ENCODE data around the gene SDF4. TPM values are rescaled to one million over a fixed set of nuclear protein-coding genes. Genes with fewer than 3 reads are reported as not detected.

SDF4 gene
- polyA plus RNA-seq, 3 donors from 2014 or later: 157 to 240 (median 194) TPM

DNA sequence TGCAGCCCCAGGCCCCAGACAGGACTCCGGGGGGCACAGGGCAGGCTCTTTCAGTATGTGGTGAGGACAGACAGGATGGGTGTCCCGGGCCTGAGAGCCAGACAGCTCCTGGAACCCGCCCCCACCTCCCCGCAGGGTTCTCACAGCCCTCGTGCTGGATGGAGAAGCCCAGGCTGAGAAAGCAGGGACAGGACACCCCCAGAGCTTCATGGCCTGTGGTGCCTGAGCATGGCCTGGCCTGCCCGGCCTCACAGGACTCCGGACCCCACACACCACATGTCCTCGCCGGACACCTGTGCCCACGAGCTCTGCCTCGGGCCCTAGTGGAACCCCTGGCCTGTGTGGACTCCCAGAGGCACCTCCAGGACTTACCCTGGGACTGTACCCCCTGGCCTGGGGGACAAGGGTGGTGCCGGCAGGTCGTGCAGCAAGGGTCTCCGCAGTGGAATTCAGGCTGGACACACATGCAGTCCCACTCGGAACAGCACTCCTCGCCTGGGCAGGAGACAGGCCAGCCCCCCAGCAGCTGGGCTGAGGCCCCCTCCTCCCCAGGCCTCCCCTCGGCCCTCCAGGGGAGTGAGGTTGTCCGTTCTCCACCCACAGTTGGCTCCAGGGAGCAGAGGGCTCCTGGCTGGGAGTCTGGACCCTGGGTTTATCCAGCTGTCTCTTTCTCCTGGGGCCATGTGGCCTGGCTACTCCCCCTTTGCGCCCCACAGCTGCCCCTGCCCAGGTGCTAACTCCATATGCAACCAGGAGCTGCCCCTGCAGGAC lies 26.6 kb downstream of the SDF4 start:
- Mint-ChIP-seq H3K27me3 (ENCODE audit: low read depth in 3 of 3) (peaks cover 3 to 18% (median 14%) of the 10 kb centered on the region in 3 donors), H3K27ac (peak overlapping the region in 3 of 6 donors; percentile 40 to 67 (median 53)), H3K4me3 (peak overlapping the region; percentile 59 to 69 (median 65)), H3K4me1 (peaks cover 16 to 37% of the 10 kb centered on the region in 2 donors), H3K36me3 (no peaks in the 10 kb centered on the region), H3K9me3 (no peaks in the 10 kb centered on the region)
- no peak for DNase-seq

DNA sequence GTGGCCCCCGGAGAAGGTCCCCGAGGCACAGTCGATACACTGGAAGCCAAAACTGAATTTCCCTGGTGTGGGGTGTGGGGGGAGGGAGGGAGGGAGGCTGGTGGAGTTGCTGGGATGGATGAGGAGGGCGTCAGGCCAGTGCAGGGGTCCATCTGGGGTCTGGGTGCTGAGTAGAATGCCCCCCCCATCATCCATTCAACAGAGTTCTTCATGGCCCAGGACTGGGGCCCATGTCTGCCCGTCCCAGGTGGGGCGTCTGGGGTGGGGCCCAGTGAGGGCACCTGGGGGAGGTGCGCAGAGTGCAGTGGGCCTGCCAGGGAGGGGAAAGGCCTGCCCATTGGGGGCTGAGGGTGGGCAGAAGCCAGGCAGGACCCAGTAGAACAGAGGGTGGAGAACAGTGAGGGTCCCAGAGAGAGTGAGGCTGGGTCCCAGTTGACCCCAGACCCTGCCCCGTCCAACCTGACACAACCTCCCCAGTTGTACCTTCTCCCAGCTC lies 27.3 kb downstream of the SDF4 start:
- Mint-ChIP-seq H3K4me3 (peak overlapping the region in 3 of 5 donors; percentile 18 to 59 (median 33)), H3K4me1 (peaks cover 16 to 37% of the 10 kb centered on the region in 2 donors), H3K9me3 (no peaks in the 10 kb centered on the region), H3K27ac (peak overlapping the region in 3 of 6 donors; percentile 10 to 67 (median 62)), H3K36me3 (no peaks in the 10 kb centered on the region), H3K27me3 (ENCODE audit: low read depth in 3 of 3) (peaks cover 3 to 14% (median 14%) of the 10 kb centered on the region in 3 donors)
- DNase-seq: no peak

GRCh38 chr1:1203561-1204424 lies 28.0 kb downstream of the SDF4 start:
- peak overlapping the region in 2 of 6 donors; percentile 10 to 62 for H3K27ac Mint-ChIP-seq
- peaks cover under 1 to 14% (median 12%) of the 10 kb centered on the region in 3 donors for H3K27me3 Mint-ChIP-seq (ENCODE audit: low read depth in 3 of 3)
- peak overlapping the region in 1 of 5 donors; percentile 33 for H3K4me3 Mint-ChIP-seq
- H3K36me3 Mint-ChIP-seq: no peaks in the 10 kb centered on the region
- peaks cover 12 to 32% of the 10 kb centered on the region in 2 donors for H3K4me1 Mint-ChIP-seq
- H3K9me3 Mint-ChIP-seq: no peaks in the 10 kb centered on the region
- no peak for DNase-seq

GRCh38 chr1:1202831-1203560 lies 28.8 kb downstream of the SDF4 start:
- Mint-ChIP-seq H3K27me3 (ENCODE audit: low read depth in 3 of 3) (peaks cover 0 to 10% (median 5%) of the 10 kb centered on the region in 3 donors), H3K36me3 (no peaks in the 10 kb centered on the region), H3K9me3 (no peaks in the 10 kb centered on the region), H3K4me1 (peaks cover 4 to 26% of the 10 kb centered on the region in 2 donors), H3K4me3 (no peak overlapping the region), H3K27ac (peak overlapping the region in 2 of 6 donors; percentile 51 to 84)
- DNase-seq: no peak

DNA sequence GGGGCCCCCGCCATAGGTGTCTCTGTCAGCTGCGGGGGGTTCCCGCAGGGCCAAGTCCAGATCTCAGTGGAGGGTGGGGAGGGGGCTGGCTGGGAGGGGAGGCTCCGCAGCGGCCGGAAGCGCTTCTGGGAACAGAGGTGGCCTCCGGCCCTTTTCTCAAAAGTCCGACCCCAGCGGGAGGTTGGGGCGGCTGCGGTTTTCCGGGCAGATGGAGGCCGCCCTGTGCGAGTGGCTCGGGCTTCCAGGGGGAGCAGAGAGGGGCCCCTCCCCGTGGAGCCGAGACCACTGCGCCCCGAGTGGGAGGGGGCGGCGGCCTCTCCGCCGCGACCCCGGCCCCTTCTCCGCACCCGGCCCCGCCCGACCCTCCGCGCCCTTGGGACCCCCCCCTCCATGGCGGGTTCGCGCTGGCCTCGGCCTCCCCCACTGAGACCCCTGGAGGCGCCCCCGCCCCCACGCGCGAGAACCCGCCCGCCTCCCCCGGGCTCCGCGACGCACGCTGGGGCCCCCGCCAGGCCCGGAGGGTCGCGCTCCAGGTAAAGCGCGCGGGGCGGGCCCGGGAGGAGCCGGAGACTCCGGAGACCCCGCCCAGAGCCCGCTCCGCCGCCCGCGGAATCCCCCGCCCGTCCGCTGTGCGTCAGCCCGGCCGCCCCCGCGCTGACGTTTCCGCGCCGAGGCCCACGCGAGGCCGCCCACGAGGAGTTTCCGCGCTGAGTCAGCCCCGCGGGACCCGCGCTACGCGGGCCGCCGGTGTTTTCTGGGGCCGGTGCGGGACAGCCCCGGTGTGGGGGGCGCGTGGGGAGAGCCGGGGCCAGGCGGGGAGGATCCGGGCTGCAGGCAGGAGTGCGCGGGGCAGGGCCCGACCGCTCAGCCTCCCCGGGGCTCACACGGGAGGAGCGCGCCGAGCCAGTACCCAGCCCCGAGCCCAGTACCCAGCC lies 30.7 kb downstream of the SDF4 start:
- H3K4me3 Mint-ChIP-seq: peak overlapping the region; percentile 41 to 70 (median 61)
- H3K9me3 Mint-ChIP-seq: no peaks in the 10 kb centered on the region
- no peaks in the 10 kb centered on the region for H3K36me3 Mint-ChIP-seq
- H3K27ac Mint-ChIP-seq: peak overlapping the region; percentile 53 to 94 (median 80)
- H3K27me3 Mint-ChIP-seq (ENCODE audit: low read depth in 3 of 3): peaks cover 0 to 2% (median 1%) of the 10 kb centered on the region in 3 donors
- DNase-seq: peak; percentile 88 to 94 (median 89)
- H3K4me1 Mint-ChIP-seq: peaks cover 0 to 16% of the 10 kb centered on the region in 2 donors

- peak overlapping the region; percentile 51 to 70 (median 61) for H3K4me3 Mint-ChIP-seq
- no peaks in the 10 kb centered on the region for H3K36me3 Mint-ChIP-seq
- peaks cover 0 to 2% (median 0%) of the 10 kb centered on the region in 6 donors for H3K9me3 Mint-ChIP-seq
- peak overlapping the region; percentile 70 to 94 (median 88) for H3K27ac Mint-ChIP-seq
- peaks cover 0 to 12% of the 10 kb centered on the region in 2 donors for H3K4me1 Mint-ChIP-seq
- peaks cover 0 to 2% (median 2%) of the 10 kb centered on the region in 3 donors for H3K27me3 Mint-ChIP-seq (ENCODE audit: low read depth in 3 of 3)
- no peak for DNase-seq
Observed at GRCh38 chr1:1199961-1200875, 31.6 kb downstream of the SDF4 start.

DNA sequence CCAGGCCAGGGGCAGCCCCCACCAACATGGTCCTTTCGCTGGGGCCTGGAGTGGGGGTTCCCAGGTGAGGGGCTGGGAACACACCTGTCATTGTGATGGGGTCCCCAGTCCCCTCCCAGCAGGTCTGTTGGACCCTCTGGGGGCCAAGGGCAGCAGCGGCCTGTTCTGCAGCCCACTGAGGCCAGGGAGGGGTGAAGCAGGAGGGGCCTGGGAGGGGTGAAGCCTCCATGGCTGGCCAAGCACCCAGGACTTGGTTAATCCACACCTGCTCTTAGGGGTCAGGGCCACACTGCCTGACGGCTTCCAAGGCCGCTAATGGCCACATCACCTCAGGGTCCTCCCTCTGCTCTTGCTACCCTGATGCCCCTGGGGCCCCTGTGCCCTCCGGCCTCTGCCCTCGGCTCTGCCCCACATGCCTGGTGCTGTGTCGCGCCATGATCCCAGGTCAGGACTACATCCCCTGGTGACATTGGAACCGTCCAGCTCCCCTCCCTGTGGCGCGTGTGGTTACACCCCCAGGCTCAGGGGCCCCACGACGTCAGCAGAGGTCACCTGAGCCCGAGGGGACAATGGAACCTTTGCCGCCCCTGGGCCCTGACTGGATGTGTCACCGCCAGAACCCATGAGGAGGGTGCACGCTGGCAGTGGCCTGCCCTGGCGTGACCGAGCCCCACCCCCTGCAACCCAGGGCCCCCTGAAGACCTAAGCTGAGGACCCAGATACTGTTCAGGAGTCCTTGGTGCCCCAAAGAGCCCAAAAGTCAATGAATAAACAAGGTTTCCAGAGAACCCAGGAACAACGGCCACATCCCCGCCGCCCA lies 32.5 kb downstream of the SDF4 start:
- DNase-seq: no peak
- peaks cover 6 to 10% of the 10 kb centered on the region in 2 donors for H3K4me1 Mint-ChIP-seq

GRCh38 chr1:1198423-1199140 lies 33.2 kb downstream of the SDF4 start:
- Mint-ChIP-seq H3K27ac (no peak overlapping the region), H3K27me3 (ENCODE audit: low read depth in 3 of 3) (peaks cover 0 to 3% (median 2%) of the 10 kb centered on the region in 3 donors), H3K36me3 (no peaks in the 10 kb centered on the region), H3K9me3 (peaks cover 0 to 11% (median 0%) of the 10 kb centered on the region in 6 donors), H3K4me1 (peaks cover 10% of the 10 kb centered on the region in 2 donors), H3K4me3 (no peak overlapping the region)
- DNase-seq: no peak

More for the DNA sequence above, 32.5 kb downstream of the SDF4 start:
- Mint-ChIP-seq H3K27me3 (ENCODE audit: low read depth in 3 of 3) (peaks cover 0 to 3% (median 2%) of the 10 kb centered on the region in 3 donors), H3K36me3 (no peaks in the 10 kb centered on the region), H3K9me3 (peaks cover 0 to 11% (median 0%) of the 10 kb centered on the region in 6 donors), H3K27ac (peak overlapping the region; percentile 68 to 94 (median 88)), H3K4me3 (peak overlapping the region; percentile 33 to 61 (median 51))

- Mint-ChIP-seq H3K9me3 (peaks cover 0 to 11% (median 0%) of the 10 kb centered on the region in 6 donors), H3K4me3 (no peak overlapping the region), H3K27me3 (ENCODE audit: low read depth in 3 of 3) (peaks cover 0 to 3% (median 2%) of the 10 kb centered on the region in 3 donors), H3K36me3 (no peaks in the 10 kb centered on the region), H3K27ac (no peak overlapping the region), H3K4me1 (peaks cover 10% of the 10 kb centered on the region in 2 donors)
- DNase-seq: no peak
Observed at GRCh38 chr1:1197551-1198422, 34.0 kb downstream of the SDF4 start.

GRCh38 chr1:1197188-1197500 lies 34.7 kb downstream of the SDF4 start:
- Mint-ChIP-seq H3K27me3 (ENCODE audit: low read depth in 3 of 3) (peaks cover 0 to 3% (median 2%) of the 10 kb centered on the region in 3 donors), H3K27ac (no peak overlapping the region), H3K9me3 (peaks cover 0 to 11% (median 0%) of the 10 kb centered on the region in 6 donors), H3K4me3 (no peak overlapping the region), H3K4me1 (peaks cover 10% of the 10 kb centered on the region in 2 donors), H3K36me3 (peaks cover 0 to under 1% (median 0%) of the 10 kb centered on the region in 3 donors)
- DNase-seq: no peak
